Astrocyte (in vitro differentiated cells and primary cell): Measurements from ENCODE around the gene CAMK1D.

ENCODE experiments used
- CTCF ChIP-seq: IDR thresholded peaks from 2 replicates; pipeline ENCODE4 v1.5.1; 2011; ENCODE audit warnings: low read depth, mild to moderate bottlenecking, inconsistent platforms, low read length, moderate library complexity; ENCODE audit not compliant: insufficient read depth
- EZH2 ChIP-seq: IDR thresholded peaks from 2 replicates; pipeline ENCODE4 v1.6.1; 2012; ENCODE audit warnings: mild to moderate bottlenecking, low read length, inconsistent platforms; ENCODE audit not compliant: insufficient read depth

- TF ChIP-seq CTCF (no peak), EZH2 (no peak)
These were observed 53.8 kb downstream of the CAMK1D start for GRCh38 chr10:12403119-12403518.
